CD4-positive, alpha-beta T cell treated with Interleukin-15 for 4 hours (primary cell): Measurements from ENCODE around the gene EYS.

Source experiments
- DNase-seq: peaks from one replicate; pipeline ENCODE4 v3.0.0-alpha.2; 2020; ENCODE audit warnings: low spot score

Gene EYS

DNA sequence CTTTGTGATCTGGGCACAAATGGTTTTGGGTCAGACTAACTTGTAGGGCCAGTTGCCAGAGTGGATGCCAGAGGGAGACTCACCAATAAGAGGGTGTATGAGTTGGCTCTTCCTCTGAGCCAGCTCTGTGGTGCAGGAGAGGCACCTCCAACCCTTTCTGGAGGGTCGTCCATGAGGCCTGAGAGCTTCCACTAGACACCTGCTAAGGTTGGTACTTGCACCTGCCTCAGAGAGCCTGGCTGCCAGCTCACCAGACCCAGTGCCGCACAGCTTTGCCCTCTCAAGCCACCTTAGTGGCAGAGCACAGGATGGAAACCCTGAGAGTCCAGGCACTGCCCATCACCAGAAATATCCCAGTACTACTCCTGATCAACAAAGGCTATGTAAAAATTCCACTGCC, 504.3 kb downstream of the EYS start:
- DNase-seq, result no peak

DNA sequence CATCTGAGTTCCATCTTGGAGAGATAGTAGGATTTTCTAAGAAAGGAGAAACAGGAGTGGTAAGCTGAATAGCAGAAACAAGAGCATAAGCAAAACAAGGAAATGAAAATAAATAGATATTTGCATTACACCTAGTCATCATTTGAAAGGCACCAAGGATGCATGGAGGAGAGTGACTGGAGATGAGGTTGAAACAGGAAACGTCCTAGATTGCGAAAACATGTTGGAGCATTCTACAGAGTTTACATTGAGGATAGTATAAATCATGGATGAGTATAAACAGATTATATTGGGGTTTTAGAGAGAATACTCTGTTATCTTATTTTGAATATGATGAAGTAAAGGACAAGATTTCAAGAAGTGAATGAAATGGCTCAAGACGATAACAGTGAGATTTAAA, 507.3 kb downstream of the EYS start:
- DNase-seq, result no peak

DNA sequence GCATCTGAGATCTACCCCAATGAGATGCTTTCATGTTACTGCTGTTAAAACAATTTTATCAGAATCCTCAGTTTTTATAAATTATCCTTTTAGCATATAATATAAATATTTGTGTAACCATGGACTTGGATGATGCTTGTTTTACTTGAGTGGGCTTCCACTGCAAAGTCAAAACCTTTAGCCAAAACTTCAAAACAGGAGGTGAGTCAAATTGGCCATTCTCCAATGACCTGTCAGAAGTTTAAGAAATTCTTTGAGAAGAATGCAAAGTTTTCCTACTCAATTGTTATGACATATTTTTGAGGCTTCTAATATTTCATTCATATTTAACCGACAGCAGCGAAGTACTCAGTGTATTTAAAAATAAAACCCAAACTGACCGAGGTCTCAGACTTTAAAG, 507.9 kb downstream of the EYS start:
- no peak for DNase-seq

DNA sequence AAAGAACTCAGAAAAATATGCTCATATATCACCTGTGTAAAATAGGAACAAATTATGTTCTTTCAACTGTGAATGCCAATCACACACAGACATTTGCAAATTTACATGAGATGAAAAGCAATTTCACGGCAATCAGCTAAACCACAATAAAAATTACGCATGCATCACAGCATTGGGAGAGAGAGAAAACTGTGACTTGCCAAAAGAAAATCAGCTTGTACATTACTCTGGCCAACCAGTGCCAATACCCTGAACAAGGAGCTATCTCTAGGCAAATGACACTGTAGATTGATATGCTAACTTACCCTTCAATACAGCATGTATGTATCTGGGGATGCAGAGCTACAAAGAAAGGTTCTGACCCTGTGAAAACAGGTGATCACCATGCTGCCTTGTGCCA, 515.6 kb downstream of the EYS start:
- no peak for DNase-seq

DNA sequence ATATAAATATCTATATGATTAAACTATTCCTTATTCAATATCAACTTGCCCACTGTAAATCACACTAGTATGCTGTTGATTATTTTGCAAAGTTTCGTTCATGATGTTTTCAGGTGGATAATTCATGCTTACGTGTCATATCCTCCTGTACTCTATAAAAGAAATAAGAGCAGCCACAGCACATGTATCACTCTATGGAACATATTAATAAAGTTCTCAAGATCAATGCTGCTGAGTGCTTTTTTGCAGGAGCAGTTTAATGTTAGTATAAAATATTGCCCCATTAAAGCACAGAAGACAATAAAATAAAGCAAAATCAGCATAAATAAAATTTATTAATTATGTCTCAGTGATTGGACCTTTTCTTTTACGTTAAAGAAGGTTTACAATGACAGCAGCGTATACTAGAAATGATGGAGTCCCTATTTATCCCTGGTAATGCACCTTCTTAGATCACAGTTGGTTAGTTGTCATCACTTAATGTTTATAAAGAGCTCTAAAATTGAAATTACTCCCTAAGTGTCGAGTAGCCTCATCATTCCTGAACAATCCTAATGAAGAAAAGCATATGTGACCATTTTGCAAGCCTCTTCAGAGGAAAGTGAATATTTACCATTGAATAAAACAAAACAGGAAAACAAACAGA, 517.7 kb downstream of the EYS start:
- DNase-seq, result no peak

DNA sequence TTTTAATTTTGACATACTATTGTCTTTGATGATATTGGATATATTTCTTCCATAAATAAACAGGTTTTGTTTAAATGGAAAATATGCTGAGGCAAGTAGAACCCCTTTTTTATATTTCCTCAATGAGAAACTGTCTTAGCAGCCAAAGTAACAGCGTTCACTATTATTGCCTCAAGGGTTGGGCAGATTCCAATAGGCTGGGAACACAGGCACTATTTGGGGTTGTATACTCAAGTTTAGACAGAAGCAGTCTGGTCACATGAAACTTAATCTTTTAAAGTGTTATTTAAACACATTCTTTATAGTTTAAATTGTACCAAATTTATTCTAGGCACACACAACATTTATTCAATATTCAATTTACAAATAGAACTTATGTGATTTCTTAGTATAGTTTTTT, 520.2 kb downstream of the EYS start:
- no peak for DNase-seq

DNA sequence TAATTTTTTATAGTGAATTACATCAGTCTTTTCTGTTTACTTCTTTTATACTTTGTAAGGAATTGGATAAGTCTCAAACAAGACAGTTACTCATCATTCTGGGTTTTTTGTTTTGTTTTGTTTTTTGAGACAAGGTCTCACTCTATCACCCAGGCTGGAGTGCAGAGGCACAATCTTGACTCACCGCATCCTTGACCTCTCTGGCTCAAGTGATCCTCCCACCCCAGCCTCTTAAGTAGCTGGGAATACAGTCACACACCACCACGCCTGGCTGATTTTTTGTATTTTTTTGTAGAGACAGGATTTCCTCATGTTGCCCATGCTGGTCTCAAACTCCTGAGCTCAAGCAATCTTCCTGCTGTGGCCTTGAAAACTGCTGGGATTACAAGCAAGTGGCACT, 524.3 kb downstream of the EYS start:
- no peak for DNase-seq

DNA sequence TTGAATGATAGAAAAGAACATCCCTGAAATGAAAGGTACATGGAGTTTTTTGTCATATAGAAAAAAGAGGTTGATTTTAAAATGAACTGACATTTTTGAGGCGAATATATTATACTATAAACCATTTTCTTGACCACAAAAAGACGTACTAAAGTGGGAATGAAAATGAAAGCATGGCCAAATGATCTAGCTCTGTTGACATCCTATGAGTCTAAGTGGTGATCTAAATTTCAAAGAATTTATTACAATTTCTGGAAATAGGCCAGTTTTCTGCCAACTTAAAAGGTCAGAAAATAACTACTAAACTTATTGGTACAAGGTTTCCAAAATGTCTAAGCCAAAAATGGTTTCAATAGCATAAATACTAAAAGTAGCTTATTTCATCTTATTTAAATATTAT, 536.8 kb downstream of the EYS start:
- DNase-seq, result no peak

DNA sequence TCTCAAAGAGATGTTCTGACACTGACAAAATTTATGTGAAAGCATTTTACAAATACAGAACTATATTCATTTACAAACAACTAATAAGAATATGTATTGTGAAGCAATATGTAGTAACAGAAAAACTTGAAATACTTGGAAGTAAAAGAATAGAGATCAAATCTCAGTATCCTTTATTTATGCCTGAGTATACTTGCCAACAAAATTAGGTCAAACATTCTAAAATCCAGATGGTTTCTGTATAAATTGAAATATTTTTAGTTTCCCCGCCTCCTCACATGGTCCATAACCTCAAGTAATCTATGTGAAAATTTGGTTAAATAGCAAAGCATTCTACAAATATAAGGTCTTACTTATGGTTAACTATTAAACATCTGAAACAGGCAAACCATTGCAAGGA, 545.4 kb downstream of the EYS start:
- no peak for DNase-seq

DNA sequence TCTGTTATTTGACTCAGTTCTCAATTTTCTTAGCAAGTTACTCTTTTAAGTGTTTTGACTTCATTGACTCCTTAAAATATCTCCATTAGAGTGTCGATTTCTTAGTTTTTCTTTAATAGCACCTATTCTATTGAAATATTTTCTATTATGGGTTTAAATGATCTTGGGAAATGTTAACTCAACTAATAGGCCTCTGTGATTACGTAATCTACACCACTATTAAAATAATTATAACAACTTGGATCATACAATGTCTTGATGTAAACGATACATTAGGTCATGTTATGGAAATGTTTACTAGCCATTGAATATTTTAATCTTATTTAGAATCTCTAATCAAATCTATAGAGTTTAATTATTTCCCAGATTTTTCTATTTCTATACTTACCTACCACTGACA, 550.0 kb downstream of the EYS start:
- DNase-seq, result no peak

DNA sequence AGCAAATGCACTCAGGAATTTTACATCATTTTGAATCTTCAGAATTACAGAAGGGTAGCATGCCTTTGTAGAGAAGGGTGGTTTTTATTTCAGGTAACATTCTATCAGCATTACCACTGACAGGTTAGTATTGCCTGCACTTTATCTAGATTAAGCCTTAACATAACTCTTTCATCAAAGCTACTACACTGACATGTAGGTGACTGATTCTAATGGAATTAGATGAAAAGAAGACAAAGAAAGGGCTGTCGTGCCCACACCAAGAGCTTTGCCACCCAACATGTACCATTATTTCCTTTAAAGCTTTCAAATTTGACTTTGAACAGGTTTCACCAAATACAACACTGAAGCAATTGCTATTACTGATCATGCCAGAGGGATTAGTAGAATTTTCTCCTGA, 551.9 kb downstream of the EYS start:
- no peak for DNase-seq

DNA sequence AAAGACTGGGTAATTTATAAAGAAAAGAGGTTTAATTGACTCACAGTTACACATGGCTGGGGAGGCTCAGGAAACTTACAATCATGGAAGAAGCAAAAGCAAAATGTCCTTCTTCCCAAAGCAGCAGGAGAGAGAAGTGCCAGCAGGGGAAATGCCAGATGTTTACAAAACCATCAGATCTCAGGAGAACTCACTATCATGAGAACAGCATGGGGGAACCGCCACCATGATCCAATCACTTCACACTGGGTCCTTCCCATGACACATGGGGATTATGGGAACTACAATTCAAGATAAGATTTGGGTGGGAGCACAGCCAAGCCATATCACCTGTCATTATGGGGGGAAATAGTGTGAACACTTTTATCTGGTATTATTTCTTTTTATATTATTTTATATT, 557.2 kb downstream of the EYS start:
- DNase-seq, result no peak

DNA sequence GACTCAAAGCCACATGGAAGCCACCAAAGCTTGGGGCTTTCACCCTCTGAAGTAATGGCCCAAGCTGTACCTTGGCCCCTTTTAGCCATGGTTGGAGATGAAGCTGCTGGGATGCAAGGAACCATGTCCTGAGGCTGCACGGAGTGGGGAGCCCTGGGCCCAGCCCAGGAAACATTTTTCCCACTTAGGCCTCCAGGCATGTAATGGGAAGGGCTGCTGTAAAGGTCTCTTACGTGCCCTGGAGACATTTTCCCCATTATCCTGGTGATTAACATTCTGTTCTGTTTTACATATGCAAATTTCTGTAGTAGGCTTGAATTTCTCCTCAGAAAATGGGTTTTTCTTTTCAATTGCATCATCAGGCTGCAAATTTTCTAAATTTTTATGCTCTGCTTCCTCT, 558.2 kb downstream of the EYS start:
- no peak for DNase-seq

DNA sequence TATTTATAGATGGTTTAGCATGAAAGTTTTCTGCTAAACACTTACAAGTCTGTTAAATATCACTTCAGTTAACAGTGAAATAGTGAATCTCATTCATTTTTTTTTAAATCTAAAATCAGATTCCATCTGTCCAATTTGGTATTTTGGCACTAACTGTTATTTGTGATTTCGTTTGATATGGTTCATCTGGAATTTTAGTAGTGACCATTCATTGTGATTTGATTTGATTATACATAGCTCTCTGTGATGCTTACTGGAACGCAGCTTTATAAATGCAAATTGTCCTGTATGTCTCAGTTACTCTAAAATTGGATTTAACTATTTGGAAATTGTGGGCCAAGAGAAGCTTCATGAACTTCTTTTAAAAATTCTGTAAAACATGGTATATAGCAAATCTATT, 571.5 kb downstream of the EYS start:
- DNase-seq, result no peak

DNA sequence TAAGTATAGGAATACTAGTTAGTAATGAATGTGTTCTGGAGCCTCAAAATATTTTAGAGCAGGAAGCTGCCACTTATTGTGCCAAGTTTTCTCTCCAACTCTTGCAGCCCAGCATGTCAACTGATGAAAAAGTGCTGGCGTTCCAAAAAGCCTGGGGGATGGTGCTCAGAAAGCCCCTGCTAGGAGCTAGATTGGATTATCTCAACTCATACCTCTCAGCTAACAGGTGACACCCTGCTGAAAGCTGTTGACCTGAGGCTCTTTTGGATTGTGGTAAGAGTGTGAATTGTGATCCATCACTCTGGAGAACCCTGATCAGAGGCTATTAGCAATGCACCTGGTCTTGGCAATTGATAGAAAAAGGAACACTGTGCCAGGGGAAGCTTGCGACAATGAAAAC, 580.4 kb downstream of the EYS start:
- no peak for DNase-seq

DNA sequence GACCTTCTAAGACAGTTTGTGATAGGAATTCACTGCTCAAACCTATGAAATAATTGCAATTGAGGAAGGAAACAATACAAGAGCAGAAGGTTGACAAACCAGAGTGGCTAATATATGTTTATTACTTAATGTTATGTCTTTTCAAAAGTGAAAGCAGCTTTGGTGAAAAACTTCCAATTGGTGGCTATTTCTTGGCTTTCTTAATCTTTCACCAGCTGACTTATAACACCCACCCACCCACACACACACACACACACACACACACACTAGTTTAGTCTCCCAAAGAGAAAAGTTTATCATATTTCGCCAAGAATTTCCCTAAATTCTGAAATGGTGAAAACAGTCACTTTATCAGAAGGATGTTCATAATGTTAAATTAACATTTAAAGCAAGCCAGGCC, 583.5 kb downstream of the EYS start:
- DNase-seq, result no peak

DNA sequence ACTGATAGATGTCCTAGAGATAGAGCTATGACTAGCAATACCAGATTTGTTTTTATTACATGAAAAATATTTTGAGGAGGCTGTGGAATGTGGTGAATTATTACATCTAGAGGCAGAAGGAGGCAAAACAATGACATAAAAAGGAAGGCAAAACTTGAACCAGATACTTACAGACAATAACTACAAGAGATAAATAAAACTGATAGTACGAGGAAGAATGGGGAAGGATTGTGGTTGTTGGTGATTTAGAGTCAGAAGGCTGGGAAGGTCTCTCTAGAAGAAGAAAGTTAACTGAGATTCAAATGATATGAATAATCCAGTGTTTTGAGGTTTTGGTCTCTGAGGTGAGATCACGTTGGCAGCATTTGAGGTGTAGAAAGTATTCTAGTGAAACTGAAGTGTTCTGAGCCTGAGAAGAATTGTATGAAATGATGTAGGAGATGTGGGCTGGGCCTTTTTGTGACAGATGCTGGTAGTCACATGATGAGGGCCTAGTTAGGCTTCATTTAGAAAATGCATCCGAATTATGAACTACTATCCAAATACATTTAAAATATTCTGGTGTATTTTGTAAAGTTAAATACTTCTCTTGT, 589.1 kb downstream of the EYS start:
- DNase-seq, result no peak

DNA sequence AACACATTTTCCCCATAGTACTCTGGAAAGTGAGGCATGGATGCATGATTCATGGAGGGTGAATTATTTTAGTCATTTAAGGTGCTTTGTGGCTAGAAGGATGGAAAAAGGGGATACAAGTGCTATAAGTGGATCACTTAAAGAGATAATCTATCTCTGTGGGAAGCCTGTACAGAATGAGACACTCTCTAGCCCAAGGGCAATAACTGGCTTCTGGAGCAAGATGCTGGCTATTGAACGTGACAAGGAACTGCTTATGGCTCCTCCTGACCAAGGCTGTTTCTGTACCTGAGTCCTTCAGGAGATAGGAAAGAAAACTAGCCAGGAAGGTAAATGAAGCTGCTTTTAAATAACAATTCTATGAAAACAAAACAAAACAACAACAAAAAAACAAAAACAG, 590.7 kb downstream of the EYS start:
- no peak for DNase-seq

DNA sequence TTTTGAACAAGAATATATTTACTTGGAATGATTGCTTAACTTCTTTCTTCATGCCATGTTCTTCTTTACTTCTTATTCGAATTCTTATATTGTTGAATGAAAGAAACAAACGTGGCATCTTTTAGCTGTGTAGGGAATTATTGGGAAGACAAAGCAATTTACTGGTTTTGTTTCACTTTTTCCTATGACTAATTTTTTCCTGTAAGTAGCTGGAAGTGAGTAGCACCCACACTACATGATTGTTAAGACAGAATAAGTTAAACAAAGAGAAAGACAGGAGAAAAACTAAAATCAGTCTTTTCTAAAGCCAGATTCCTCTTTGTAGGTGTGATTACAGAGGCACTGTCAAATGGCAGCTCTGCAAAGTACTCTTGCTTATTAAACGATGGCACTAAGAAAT, 593.4 kb downstream of the EYS start:
- DNase-seq, result no peak

DNA sequence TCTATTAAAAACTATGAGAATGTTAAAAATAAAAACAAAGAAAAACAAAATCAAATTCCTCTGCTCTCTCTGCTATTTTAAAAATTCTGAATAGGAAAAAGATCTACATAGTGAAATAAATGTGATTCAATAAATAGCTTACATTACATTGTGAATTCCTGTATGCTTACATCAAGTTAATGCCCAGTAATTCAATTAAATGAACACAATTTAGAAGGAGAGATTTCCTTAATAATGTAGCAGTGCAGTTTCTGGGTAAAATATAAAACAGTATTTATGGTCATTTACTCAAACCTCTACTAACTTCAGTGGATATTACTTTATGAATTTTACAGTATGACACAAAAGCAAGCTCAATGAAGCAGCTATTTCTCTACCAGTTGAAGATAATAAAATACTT, 594.6 kb downstream of the EYS start:
- DNase-seq, result no peak

DNA sequence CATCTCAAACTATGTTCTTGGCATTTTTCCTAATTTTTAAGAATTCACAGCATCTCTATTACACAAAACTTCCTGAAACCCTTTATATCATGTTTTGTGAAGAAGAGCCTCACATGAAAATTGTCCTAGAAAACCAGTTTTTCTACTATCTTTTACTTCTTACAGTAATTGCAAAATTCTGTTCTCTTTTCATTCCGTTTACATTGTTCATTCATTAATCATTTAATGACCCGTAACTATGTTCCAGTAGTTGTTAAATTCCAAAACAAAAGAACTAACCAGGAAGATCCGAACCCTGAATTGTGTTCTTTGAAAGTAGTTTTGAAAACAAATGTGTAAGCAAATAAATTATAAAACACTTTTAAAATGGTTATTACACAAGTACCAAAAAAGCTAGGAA, 597.0 kb downstream of the EYS start:
- DNase-seq, result no peak

DNA sequence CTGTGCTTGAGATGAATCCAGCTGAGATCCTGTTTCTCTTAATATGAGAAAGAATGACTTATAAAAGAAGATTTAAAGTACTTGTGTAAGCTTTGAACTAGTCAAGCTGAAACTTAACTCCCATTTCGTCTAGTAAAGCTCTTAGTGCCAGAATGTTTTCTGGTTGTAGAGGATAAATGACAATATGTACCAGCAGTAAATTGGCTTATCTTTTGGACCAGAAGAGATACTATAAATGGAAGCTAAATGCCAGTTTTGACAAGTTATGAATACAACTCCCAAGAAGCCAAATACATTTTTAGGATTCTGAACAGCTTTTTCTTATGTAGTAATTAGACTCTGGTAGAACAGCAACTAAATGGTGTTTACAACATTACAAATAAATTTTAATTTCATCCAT, 608.7 kb downstream of the EYS start:
- no peak for DNase-seq

DNA sequence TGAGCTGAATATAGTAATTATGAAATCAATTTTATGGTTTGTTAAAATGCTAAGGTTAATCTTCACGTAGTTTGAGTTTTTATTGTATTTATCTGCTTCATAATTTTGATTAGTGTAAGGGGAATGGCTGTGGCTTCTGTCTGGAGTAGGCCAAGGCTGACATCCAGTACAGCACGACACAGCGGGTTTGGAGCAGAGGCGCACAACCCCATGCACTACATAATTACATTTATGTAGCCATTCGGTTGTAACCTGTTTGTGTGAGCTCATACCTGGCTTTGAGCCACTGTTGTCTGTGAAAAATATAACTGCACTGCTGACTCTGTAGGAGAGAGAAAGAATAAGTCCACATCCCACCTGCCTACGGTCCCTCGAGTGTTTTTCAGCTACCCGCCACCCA, 615.5 kb downstream of the EYS start:
- no peak for DNase-seq

DNA sequence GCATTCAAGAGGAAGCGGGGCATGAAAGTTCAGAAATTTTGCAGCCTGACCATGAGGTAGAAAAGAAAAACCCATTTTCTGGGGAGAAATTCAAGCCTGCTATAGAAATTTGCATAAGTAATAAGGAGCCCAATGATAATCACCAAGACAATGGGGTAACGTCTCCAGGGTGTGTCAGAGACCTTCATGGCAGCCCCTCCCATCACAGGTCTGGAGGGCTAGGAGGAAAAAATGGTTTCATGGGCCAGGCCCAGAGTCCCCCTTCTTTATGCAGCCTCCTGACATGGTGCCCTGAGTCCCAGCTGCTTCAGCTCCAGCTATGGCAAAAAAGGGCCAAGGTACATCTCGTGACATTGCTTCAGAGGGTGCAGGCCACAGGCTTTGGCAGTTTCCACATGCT, 618.5 kb downstream of the EYS start:
- no peak for DNase-seq

DNA sequence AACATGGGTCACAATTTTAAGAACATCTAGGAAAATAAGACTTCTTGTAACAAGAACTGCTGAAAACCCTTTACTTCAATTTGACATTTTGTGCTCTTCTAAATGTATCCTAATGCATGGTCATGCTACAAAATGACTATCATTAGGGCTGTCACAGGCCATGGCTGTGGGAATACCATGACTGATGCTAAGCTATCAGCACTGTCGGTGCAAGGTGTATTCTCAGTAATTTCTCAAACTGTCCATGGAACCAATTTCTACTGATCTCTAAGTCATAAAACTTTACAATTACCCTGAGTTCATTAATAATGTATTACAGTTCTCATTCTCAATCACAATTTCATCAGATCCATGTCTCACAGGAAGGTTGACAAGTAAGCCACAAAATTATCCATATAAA, 625.3 kb downstream of the EYS start:
- no peak for DNase-seq
